GM21786 (cell line): ENCODE measurements around the gene BTBD19.
"Not testable (repeated sequence)": the region's sequence is repeated elsewhere in the genome, so short reads cannot be mapped to it uniquely, and the experiment has no call there.

Experiments used
- ATAC-seq: cut with Tn5 transposase; IDR thresholded peaks from one replicate; pipeline ENCODE4 v1.9.1; 2021; ENCODE audit not compliant: unreplicated experiment

BTBD19 gene

GRCh38 chr1:44808063-44808937, at the start of gene BTBD19:
TSS of gene BTBD19 (plus strand) at chr1:44808523. CDS start at chr1:44808821, 298 bp downstream.
- peak; percentile 30 for ATAC-seq

- ATAC-seq = no peak
Measured at GRCh38 chr1:44759077-44759476, 49.2 kb upstream of the BTBD19 start.

- ATAC-seq = no peak
Measured at GRCh38 chr1:44760876-44761275, 47.4 kb upstream of the BTBD19 start.

GRCh38 chr1:44766421-44766820, 41.9 kb upstream of the BTBD19 start:
- ATAC-seq = not testable (repeated sequence)

- ATAC-seq = peak; percentile 67
Measured at GRCh38 chr1:44775078-44775929, 33.0 kb upstream of the BTBD19 start, which contains the start of gene RPS8. TSS of gene RPS8 (plus strand) at chr1:44775540. CDS start at chr1:44775597, 57 bp downstream.

- no peak for ATAC-seq
Measured at GRCh38 chr1:44775930-44776729, 32.2 kb upstream of the BTBD19 start.

- ATAC-seq = no peak
Measured at GRCh38 chr1:44776730-44777068, 31.6 kb upstream of the BTBD19 start.

GRCh38 chr1:44777547-44777946, 30.8 kb upstream of the BTBD19 start:
- no peak for ATAC-seq

GRCh38 chr1:44777969-44778635, 30.2 kb upstream of the BTBD19 start:
- ATAC-seq = no peak

- ATAC-seq = no peak
Measured at GRCh38 chr1:44778705-44779576, 29.4 kb upstream of the BTBD19 start.

GRCh38 chr1:44780583-44781121, 27.7 kb upstream of the BTBD19 start:
- ATAC-seq = no peak

GRCh38 chr1:44783697-44784093, 24.6 kb upstream of the BTBD19 start:
- no peak for ATAC-seq

- no peak for ATAC-seq
Measured at GRCh38 chr1:44784094-44785028, 24.0 kb upstream of the BTBD19 start.

- no peak for ATAC-seq
Measured at GRCh38 chr1:44785029-44785380, 23.3 kb upstream of the BTBD19 start.

- no peak for ATAC-seq
Measured at GRCh38 chr1:44785501-44786137, 22.7 kb upstream of the BTBD19 start.

GRCh38 chr1:44786138-44786840, 22.0 kb upstream of the BTBD19 start:
- ATAC-seq = no peak

- ATAC-seq = no peak
Measured at GRCh38 chr1:44786841-44787426, 21.4 kb upstream of the BTBD19 start.
